ENCODE data around the gene LNPEP.

DNA sequence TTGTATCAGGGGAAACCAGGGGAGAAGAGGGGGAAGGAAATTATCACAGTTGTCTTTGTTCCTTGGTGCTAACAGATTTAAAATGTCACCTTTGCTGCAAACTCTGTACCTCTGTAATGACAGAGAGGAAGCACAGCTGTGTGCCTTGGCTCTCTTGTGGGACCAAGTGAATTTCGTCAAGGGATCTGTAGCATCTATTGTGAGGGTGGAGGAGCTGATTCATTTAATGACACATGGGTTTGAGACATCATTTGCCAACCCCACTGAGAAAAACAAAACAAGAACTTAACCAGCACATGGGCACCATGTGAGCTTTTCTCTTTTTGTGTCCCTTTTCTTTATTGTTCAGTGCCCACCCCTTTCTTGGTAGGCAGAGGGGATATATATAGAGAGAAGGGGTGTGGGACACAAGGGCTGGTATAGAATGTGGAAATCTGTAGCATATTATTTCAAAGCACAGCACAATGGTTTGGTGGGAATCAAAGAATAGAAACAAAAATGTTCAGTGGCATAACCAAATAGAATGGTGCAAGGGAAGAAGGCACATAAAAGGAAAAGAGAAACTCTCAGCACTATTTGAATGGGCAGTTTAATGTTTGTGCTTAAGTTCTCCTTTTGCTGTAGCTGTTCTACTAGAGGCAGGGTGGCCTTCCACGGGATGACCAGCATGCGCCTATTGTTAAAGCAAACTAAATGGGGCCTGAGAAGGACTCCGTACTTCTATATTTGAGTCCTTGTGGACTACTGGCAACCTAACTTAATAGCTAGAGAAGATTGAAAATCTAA, 143.3 kb downstream of the LNPEP start:
- TF ChIP-seq CTCF (IDR thresholded peaks at IDR 0.05) = no peak
- no peak for TF ChIP-seq POLR2AphosphoS5 (IDR thresholded peaks at IDR 0.05)
- TF ChIP-seq POLR2A (IDR thresholded peaks at IDR 0.05) = no peak
